SU-DHL-6 (cell line): ENCODE data around the gene ARHGAP40.

Experiments
- H2AFZ ChIP-seq: fragments of 200-600 bp; sonication (generic); 2 replicates; pipeline ENCODE4 v1.6.1; 2014; ENCODE audit warnings: low read depth, mild to moderate bottlenecking, moderate library complexity, mixed read lengths, antibody characterized with exemption, low read length; ENCODE audit not compliant: severe bottlenecking
- H3F3A ChIP-seq: fragments of 200-600 bp; shearing (Covaris generic); 2 replicates; pipeline ENCODE4 v1.6.0; 2016; ENCODE audit warnings: antibody characterized with exemption, mild to moderate bottlenecking; ENCODE audit not compliant: insufficient read depth
- H3K27ac ChIP-seq: fragments of 200-600 bp; sonication (generic); 2 replicates; pipeline ENCODE4 v1.5.1; 2016; ENCODE audit warnings: low read depth, mild to moderate bottlenecking, low read length, moderate library complexity, mixed read lengths
- H3K27me3 ChIP-seq: fragments of 200-600 bp; sonication (generic), shearing (Covaris generic); 2 replicates; pipeline ENCODE4 v1.6.0; 2014; ENCODE audit warnings: mild to moderate bottlenecking, low read length
- H3K36me3 ChIP-seq: fragments of 200-600 bp; sonication (generic); 2 replicates; pipeline ENCODE4 v1.6.1; 2014; ENCODE audit warnings: mild to moderate bottlenecking, low read length, mixed read lengths
- H3K4me2 ChIP-seq: fragments of 300-600, 200-600 bp; shearing (Covaris generic), sonication (generic); 2 replicates; pipeline ENCODE4 v1.6.0; 2014; ENCODE audit warnings: low read length, low read depth, mild to moderate bottlenecking; ENCODE audit not compliant: poor library complexity, severe bottlenecking
- H3K4me3 ChIP-seq: fragments of 200-600 bp; sonication (generic); 2 replicates; pipeline ENCODE4 v1.5.1; 2014; ENCODE audit warnings: antibody characterized with exemption, low read length, mild to moderate bottlenecking, mixed read lengths; ENCODE audit not compliant: insufficient read depth, poor library complexity, severe bottlenecking
- H3K79me2 ChIP-seq: fragments of 200-600 bp; sonication (generic); 2 replicates; pipeline ENCODE4 v1.6.1; 2014; ENCODE audit warnings: mild to moderate bottlenecking, low read length, moderate library complexity; ENCODE audit not compliant: insufficient read depth
- H3K9ac ChIP-seq: fragments of 200-600 bp; sonication (generic); 2 replicates; pipeline ENCODE4 v1.7.0; 2014; ENCODE audit warnings: mild to moderate bottlenecking, low read length
- H3K9me2 ChIP-seq: fragments of 200-600 bp; sonication (generic); replicated peaks from 2 replicates; pipeline ENCODE4 v1.6.1; 2014; ENCODE audit warnings: low read length; ENCODE audit not compliant: insufficient read depth
- H3K9me3 ChIP-seq: fragments of 200-600 bp; sonication (generic); 2 replicates; pipeline ENCODE4 v1.6.1; 2014; ENCODE audit warnings: low read length, mixed read lengths; ENCODE audit not compliant: insufficient read depth
- H4K20me1 ChIP-seq: fragments of 200-600 bp; sonication (generic); 2 replicates; pipeline ENCODE4 v1.6.1; 2014; ENCODE audit warnings: low read depth, mild to moderate bottlenecking, antibody characterized with exemption, low read length, moderate library complexity, mixed read lengths
- CTCF ChIP-seq: fragments of 200-600 bp; sonication (generic); IDR thresholded peaks from one replicate; pipeline ENCODE4 v1.5.1; 2017; ENCODE audit warnings: antibody characterized with exemption, mild to moderate bottlenecking, low read length, moderate library complexity; ENCODE audit not compliant: insufficient read depth, poor library complexity, severe bottlenecking
- EZH2phosphoT487 ChIP-seq: fragments of 200-600 bp; sonication (generic), shearing (Covaris generic); conservative IDR thresholded peaks from 2 replicates; pipeline ENCODE4 v1.6.1; 2018; ENCODE audit warnings: mild to moderate bottlenecking, antibody characterized with exemption, low read length, moderate library complexity, mixed read lengths

The ARHGAP40 gene

GRCh38 chr20:38665506-38666285 lies 64.1 kb downstream of the ARHGAP40 start:
- H3K9me2 ChIP-seq: no peaks in the 10 kb centered on the region
- TF ChIP-seq EZH2phosphoT487 (no peak), CTCF (no peak)
- H3K9ac ChIP-seq: no peak overlapping the region
- H3K9me3 ChIP-seq: no peaks in the 10 kb centered on the region
- no peaks in the 10 kb centered on the region for H4K20me1 ChIP-seq
- no peak overlapping the region for H2AFZ ChIP-seq
- no peak overlapping the region for H3K4me3 ChIP-seq
- H3K27ac ChIP-seq: no peak overlapping the region
- no peak overlapping the region for H3K4me2 ChIP-seq
- H3K79me2 ChIP-seq: no peaks in the 10 kb centered on the region
- no peaks in the 10 kb centered on the region for H3K36me3 ChIP-seq
- no peaks in the 10 kb centered on the region for H3K27me3 ChIP-seq
- H3F3A ChIP-seq: no peaks in the 10 kb centered on the region

GRCh38 chr20:38667417-38667956 lies 65.9 kb downstream of the ARHGAP40 start:
- Histone ChIP-seq H3K36me3 (no peaks in the 10 kb centered on the region), H3K27me3 (no peaks in the 10 kb centered on the region), H2AFZ (no peak overlapping the region)

GRCh38 chr20:38669688-38670087 lies 68.1 kb downstream of the ARHGAP40 start:
- TF ChIP-seq CTCF (no peak), EZH2phosphoT487 (no peak)
- Histone ChIP-seq H3K36me3 (no peaks in the 10 kb centered on the region), H3K9ac (no peak overlapping the region), H3K4me3 (no peak overlapping the region), H3F3A (no peaks in the 10 kb centered on the region), H3K27me3 (no peaks in the 10 kb centered on the region), H3K4me2 (no peak overlapping the region), H3K27ac (no peak overlapping the region), H4K20me1 (no peaks in the 10 kb centered on the region), H3K79me2 (no peaks in the 10 kb centered on the region), H3K9me3 (no peaks in the 10 kb centered on the region), H2AFZ (no peak overlapping the region), H3K9me2 (no peaks in the 10 kb centered on the region)

More at GRCh38 chr20:38667417-38667956, 65.9 kb downstream of the ARHGAP40 start:
- Histone ChIP-seq H4K20me1 (no peaks in the 10 kb centered on the region), H3K9me3 (no peaks in the 10 kb centered on the region), H3K79me2 (no peaks in the 10 kb centered on the region), H3K9me2 (no peaks in the 10 kb centered on the region), H3K27ac (no peak overlapping the region), H3K4me2 (no peak overlapping the region), H3F3A (no peaks in the 10 kb centered on the region), H3K9ac (no peak overlapping the region), H3K4me3 (no peak overlapping the region)
- no peak for TF ChIP-seq EZH2phosphoT487
- TF ChIP-seq CTCF: no peak
